SH-SY5Y (cell line): ENCODE results near the gene ATAD2B.

ENCODE experiments used
- GATA2 ChIP-seq: IDR thresholded peaks from 2 replicates; pipeline ENCODE4 v1.6.1; 2011; ENCODE audit warnings: mild to moderate bottlenecking, low read depth, low read length
- GATA3 ChIP-seq: IDR thresholded peaks from 2 replicates; pipeline ENCODE4 v1.6.1; 2011; ENCODE audit warnings: low read depth, mild to moderate bottlenecking, low read length, moderate library complexity

GRCh38 chr2:23871206-23871605 is 55.7 kb downstream of the ATAD2B start:
- no peak for TF ChIP-seq GATA3
- no peak for TF ChIP-seq GATA2
